GM12891 (cell line): ENCODE data around the gene HOXB6.

Source experiments
- POLR2A ChIP-seq: IDR thresholded peaks from 2 replicates; pipeline ENCODE4 v1.6.1; 2011; ENCODE audit warnings: low read depth, low read length, control low read depth
- TAF1 ChIP-seq: IDR thresholded peaks from 2 replicates; pipeline ENCODE4 v1.6.1; 2011; ENCODE audit warnings: low read depth, low read length, control low read depth

- TF ChIP-seq POLR2A (no peak), TAF1 (no peak)
Observed at GRCh38 chr17:48586355-48587258, 18.2 kb downstream of the HOXB6 start.
